Measurements from ENCODE around the gene SRGAP3.

DNA sequence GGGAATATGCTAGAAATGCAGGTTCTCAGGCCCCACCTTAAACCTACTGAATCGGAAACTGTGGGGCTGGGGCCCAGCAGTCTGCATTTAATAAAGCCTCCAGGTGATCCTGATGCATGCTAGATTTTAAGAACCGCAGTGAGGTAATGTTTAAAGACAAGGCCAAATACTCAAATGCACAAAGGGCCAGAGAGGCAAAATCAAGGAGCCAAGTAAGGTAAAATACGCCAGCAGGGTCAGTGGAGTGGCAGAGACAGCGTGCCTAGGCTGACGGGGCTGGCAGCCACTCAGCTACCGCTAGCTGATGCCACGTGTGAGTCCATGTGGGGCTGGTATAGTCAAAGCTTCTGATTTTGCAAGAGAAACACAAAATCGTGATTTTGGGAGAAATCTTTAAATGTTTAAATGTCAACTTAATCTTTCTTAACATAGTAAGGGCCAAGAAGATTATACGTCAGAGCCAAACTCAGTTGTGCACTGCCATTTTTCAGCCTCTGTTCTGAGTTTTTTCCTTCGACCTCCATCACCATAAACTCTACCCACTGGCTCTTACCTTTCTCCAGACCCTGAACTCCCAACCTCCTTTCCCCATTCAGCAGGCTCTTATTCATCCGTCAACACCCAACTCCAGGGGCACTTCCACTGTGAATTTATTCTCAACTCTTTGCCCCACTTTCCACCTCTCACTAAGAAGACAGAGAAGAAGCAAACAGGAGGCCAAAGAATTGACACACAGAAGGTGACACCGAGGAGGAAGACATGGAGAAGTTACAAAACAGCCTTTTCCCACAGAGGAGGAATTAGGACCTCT is 149.5 kb downstream of the SRGAP3 start:
- TF ChIP-seq, protein P1, sequence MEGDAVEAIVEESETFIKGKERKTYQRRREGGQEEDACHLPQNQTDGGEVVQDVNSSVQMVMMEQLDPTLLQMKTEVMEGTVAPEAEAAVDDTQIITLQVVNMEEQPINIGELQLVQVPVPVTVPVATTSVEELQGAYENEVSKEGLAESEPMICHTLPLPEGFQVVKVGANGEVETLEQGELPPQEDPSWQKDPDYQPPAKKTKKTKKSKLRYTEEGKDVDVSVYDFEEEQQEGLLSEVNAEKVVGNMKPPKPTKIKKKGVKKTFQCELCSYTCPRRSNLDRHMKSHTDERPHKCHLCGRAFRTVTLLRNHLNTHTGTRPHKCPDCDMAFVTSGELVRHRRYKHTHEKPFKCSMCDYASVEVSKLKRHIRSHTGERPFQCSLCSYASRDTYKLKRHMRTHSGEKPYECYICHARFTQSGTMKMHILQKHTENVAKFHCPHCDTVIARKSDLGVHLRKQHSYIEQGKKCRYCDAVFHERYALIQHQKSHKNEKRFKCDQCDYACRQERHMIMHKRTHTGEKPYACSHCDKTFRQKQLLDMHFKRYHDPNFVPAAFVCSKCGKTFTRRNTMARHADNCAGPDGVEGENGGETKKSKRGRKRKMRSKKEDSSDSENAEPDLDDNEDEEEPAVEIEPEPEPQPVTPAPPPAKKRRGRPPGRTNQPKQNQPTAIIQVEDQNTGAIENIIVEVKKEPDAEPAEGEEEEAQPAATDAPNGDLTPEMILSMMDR (conservative IDR thresholded peaks at IDR 0.05; ENCODE audit: low read depth, low read length), result no peak
- TF ChIP-seq EZH2 (IDR thresholded peaks at IDR 0.05; ENCODE audit: borderline replicate concordance, low read depth, low read length, poor library complexity, severe bottlenecking), result no peak

All from A673 (cell line).